NCI-H1417 treated with DMSO at 0.1 percent for 48 hours (cell line): ENCODE data around the gene JPT2.

Source experiments
- DNase-seq: peaks from one replicate; lab custom pipeline; 2025; lab: John Stamatoyannopoulos, UW

JPT2 gene

GRCh38 chr16:1677942-1678499 is at the start of gene JPT2:
TSS of gene JPT2 (plus strand) at chr16:1678279. CDS start at chr16:1678313, 34 bp downstream.
- peak; percentile 74 for DNase-seq

GRCh38 chr16:1630450-1631213 is 47.4 kb upstream of the JPT2 start:
- no peak for DNase-seq

- no peak for DNase-seq
Measured at GRCh38 chr16:1631230-1631629, 46.8 kb upstream of the JPT2 start.

- DNase-seq = no peak
Measured at GRCh38 chr16:1631931-1632637, 46.0 kb upstream of the JPT2 start.

GRCh38 chr16:1632638-1632970 is 45.5 kb upstream of the JPT2 start:
- DNase-seq = no peak

GRCh38 chr16:1633310-1633709 is 44.8 kb upstream of the JPT2 start:
- DNase-seq = no peak

- DNase-seq = no peak
Measured at GRCh38 chr16:1634541-1634940, 43.5 kb upstream of the JPT2 start.

GRCh38 chr16:1635070-1635469 is 43.0 kb upstream of the JPT2 start:
- no peak for DNase-seq

- no peak for DNase-seq
Measured at GRCh38 chr16:1637526-1637925, 40.6 kb upstream of the JPT2 start.

GRCh38 chr16:1638757-1639156 is 39.3 kb upstream of the JPT2 start:
- DNase-seq = no peak

- no peak for DNase-seq
Measured at GRCh38 chr16:1639282-1639681, 38.8 kb upstream of the JPT2 start.

- no peak for DNase-seq
Measured at GRCh38 chr16:1639860-1640259, 38.2 kb upstream of the JPT2 start.

- DNase-seq = no peak
Measured at GRCh38 chr16:1640261-1640941, 37.7 kb upstream of the JPT2 start.

GRCh38 chr16:1641261-1641660 is 36.8 kb upstream of the JPT2 start:
- no peak for DNase-seq

GRCh38 chr16:1642148-1642547 is 35.9 kb upstream of the JPT2 start:
- no peak for DNase-seq

- DNase-seq = no peak
Measured at GRCh38 chr16:1642753-1643152, 35.3 kb upstream of the JPT2 start.

- DNase-seq = no peak
Measured at GRCh38 chr16:1643521-1643920, 34.6 kb upstream of the JPT2 start.

- DNase-seq = no peak
Measured at GRCh38 chr16:1645914-1646525, 32.1 kb upstream of the JPT2 start.

- no peak for DNase-seq
Measured at GRCh38 chr16:1647856-1648255, 30.2 kb upstream of the JPT2 start.

- no peak for DNase-seq
Measured at GRCh38 chr16:1650131-1650530, 27.9 kb upstream of the JPT2 start.

GRCh38 chr16:1651094-1651973 is 26.7 kb upstream of the JPT2 start:
- DNase-seq = no peak

- no peak for DNase-seq
Measured at GRCh38 chr16:1651974-1652312, 26.1 kb upstream of the JPT2 start.
